HG03139 (cell line): ENCODE results near the gene KEAP1.
A peak's percentile ranks its signal among the peaks of the same experiment; 100 is the strongest.
"Not testable (repeated sequence)": the region's sequence is repeated elsewhere in the genome, so short reads cannot be mapped to it uniquely, and the experiment has no call there.

Experiments used
- ATAC-seq: cut with Tn5 transposase; IDR thresholded peaks from one replicate; pipeline ENCODE4 v1.9.1; 2021; ENCODE audit not compliant: unreplicated experiment

KEAP1 gene

DNA sequence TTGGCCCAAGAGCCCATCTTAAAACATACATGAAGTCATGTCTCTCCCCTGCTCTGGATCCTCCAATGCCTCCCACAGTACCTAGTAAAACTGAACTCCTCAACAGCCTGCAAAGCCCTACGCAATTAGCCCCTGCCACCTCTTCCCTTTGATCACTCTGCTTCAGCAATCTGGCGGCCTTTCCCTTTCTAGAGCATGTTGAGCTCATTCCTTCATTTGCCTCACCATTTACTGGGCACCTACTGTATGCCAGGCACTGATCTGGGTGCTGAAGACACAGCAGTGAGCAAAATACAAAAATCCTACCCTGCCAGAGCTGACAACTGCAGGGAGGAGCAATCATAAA is 2.9 kb downstream of the KEAP1 start:
- ATAC-seq = no peak

DNA sequence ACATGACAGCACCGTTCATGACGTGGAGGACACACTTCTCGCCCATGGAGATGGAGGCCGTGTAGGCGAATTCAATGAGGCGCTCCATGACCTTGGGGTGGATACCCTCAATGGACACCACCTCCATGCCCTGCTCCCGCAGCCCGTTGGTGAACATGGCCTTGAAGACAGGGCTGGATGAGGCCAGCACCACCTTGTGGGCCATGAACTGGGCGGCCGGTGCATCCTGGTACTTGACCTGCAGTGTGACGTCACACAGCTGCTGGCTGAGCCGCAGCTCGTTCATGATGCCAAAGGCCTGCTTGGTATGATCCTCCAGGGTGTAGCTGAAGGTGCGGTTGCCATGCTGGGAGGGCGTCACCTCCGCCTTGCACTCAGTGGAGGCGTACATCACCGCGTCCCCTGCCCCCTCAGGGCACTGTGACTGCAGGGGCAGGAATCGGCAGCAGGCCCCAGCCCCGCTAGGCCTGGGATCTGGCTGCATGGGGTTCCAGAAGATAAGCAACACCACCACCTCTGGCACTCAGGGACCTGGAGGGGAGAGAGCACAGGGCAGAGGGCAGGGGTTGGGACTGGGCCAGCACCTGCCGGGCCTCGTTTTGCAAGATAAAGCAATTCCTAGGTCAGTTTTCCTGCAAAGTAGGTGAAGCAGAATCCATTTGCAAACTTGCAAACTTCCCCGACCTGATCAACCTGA is 3.5 kb downstream of the KEAP1 start:
- no peak for ATAC-seq

DNA sequence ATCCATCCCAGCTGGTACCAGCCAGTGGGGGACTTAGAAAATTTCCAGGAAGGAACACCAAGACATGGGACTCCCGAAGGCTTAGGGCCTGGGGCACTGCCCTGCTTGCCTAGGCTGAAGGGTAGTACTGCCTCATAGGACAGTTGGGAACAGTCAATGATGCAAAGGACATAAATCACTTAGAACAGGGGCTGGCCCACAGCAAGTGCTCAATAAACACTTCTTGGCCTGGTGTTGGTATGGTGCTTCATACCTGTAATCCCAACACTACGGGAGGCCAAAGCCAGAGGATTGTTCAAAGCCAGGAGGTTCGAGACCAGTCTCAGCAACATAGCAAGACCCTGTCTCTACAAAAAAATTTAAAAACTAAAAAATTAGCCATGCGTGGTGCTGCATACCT is 5.8 kb downstream of the KEAP1 start:
- ATAC-seq = no peak

DNA sequence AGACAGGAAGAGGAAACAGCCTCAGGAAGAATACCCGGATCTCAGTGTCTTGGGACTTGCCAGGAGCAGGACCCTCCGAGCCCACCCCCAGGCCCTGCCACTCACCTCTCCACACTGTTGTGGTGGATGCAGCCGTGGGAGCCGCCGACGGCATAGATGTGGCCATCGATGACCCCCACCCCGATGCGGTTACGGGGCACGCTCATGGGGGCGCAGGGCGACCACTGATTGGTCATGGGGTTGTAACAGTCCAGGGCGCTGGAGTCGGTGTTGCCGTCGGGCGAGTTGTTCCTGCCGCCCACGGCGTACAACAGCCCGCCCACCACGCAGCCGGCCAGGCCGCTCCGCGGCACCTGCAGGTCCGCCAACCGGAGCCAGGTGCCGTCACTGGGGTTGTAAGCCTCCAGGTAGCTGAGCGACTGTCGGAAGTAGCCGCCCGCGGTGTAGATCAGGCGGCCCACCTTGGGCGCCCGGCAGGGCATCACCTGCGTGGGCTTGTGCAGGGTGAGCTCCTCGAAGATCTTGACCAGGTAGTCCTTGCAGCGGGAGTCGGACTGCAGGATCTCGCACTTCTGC is 11.6 kb downstream of the KEAP1 start:
- ATAC-seq = no peak

DNA sequence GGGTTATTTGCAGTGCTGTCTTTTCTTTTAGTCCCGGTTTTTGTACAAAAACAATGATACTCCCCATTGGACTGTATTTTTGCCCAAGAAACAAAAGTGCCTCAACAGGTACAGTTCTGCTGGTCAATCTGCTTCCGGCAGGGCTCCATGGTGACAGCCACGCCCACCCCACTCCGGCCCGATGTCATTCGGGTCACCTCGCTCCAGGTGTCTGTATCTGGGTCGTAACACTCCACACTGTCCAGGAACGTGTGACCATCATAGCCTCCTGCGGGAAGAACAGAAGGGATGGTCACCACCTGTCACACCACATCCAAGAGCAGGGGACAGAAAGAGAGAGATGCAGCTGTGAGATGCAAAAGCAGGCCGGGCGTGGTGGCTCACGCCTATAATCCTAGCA is 16.6 kb downstream of the KEAP1 start:
- no peak for ATAC-seq

DNA sequence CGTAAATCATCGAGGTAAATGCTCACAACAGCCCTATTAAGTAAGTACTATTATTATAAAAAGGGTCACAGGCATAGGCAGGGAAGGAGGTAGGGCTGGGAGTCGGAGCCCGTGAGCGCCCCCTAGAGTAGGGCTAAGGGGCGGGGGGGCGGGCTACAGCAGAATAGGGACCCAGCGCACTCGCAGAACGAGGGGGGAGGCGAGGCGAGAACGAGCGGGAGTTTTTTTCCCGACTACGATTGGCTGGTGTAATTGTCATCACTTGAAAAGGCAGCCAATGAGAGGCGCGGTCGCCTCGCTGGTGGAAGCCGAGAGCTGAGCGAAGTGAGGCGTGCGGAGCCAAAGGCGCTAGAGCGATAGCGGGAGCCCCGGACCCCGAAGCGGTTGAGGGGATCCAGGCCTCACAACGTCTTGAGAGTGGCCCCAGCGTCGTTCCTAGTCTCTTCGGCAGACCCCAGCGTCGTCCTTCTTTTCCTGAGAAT is 24.2 kb downstream of the KEAP1 start:
- no peak for ATAC-seq

DNA sequence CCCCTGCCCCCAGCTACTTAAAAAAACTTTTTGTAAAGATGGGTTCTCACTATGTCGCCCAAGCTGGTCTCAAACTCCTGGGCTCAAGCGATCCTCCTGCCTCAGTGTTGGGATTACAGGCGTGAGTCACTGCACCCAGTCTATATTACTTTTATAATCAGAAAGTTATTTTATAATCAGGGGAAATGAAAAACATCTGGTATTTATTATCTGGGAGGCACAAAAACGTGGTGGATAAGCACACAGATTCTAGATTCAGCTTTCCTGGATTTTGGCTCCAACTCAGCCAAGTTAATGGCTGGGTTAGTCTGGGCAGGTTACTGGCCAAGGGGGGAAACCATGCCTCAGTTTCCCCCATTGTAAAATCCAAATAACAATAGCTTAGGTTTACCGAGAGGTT is 24.7 kb downstream of the KEAP1 start:
- ATAC-seq = no peak

DNA sequence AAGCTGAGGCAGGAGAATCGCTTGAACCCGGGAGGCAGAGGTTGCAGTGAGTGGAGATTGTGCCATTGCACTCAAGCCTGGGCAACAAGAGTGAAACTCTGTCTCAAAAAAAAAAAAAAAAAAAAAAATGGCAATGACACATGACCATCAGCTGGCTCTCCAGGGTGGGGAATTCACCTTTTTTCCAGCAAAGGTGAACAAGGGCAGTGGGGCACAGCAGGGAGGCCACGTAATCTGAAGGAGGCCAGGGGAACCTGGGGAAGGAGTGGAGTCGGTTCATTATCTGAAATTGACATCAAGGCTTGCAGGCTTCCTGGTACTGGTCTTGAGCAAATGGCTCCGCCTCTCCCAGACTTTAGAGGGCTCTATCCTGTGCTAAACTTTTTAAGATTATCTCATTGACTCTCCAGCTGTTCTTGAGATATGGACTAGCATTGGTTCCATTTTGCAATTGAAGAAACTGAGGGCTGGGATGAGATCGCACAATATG is 28.1 kb downstream of the KEAP1 start:
- no peak for ATAC-seq

DNA sequence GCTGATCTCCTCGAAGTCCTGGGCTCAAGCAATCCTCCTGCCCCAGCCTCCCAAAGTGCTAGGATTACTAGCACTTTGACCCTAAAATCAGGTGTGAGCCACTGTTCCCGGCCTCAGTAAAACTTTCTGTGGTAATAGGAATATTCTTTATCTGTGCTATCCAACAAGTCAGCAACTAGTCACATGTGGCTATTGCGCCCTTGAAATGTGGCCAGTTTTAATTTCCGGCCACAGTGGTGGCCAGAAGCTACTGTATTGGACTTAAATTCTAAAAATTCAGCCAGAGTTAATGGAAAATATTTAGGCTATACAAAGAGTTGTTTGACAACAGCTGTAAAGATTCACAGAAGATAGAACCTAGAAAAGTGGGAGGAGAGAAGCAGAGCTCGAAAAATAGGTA is 30.0 kb downstream of the KEAP1 start:
- no peak for ATAC-seq

DNA sequence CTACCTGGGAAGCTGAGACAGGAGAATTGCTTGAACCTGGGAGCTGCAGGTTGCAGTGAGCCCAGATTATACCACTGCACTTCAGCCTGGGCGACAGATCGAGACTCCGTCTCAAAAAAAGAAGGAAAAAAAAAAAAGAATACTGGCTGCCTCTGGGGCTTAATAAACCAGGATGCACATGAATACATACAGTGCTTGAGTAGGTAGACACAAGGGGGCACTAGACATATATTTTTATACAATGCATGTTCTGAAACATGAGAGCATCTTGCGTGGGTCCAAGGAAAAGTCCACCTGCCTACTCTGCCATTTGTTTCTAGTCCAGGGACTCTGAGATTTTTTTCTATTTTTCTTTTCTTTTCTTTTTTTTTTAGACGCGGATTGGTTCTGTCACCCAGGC is 31.2 kb downstream of the KEAP1 start:
- ATAC-seq = no peak

DNA sequence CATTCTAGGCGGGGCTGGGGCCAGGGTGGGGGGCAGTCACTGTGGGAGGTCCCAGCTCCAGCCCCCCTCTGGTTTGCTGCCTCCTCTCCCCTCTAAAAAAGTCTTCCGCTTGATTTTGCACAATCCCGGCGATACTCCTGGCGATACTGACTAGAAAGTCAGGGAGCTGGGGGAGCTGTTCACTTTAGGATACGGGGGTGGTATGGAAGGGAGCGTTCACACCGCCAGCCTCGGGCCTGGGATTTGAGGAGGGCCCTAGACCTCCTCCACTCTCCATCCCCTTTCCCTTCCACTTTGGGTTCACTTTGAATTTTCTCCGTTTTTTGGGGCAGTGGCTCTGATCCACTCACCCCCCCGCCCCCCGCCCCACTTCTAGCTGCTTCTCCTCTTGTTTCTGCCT is 35.0 kb downstream of the KEAP1 start:
- no peak for ATAC-seq

DNA sequence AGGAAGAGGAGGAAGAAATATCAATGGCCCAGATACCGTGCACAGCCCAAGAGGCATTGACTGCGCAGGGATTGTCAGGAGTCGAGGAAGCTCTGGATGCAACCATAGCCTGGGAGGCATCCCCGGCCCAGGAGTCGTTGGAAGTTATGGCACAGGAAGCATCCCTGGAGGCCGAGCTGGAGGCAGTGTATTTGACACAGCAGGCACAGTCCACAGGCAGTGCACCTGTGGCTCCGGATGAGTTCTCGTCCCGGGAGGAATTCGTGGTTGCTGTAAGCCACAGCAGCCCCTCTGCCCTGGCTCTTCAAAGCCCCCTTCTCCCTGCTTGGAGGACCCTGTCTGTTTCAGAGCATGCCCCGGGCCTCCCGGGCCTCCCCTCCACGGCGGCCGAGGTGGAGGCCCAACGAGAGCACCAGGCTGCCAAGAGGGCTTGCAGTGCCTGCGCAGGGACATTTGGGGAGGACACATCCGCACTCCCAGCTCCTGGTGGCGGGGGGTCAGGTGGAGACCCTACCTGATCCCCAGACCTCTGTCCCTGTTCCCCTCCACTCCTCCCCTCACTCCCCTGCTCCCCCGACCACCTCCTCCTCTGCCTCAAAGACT is 36.0 kb downstream of the KEAP1 start:
- ATAC-seq = no peak

DNA sequence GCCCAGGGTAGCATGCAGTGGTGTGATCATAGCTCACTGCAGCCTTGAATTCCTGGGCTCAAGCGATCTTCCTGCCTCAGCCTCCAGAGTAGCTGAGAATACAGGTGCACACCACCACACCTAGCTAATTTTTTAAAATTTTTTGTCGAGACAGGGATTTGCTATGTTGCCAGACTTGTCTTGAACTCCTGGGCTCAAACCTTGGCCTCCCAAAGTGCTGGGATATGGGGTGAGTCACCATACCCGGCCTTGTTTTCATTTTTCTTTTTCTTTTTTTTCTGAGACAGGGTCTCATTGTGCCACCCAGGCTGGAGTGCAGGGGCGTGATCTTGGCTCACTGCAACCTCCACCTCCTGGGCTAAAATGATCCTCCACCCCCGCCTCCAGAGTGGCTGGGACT is 38.7 kb downstream of the KEAP1 start:
- no peak for ATAC-seq

DNA sequence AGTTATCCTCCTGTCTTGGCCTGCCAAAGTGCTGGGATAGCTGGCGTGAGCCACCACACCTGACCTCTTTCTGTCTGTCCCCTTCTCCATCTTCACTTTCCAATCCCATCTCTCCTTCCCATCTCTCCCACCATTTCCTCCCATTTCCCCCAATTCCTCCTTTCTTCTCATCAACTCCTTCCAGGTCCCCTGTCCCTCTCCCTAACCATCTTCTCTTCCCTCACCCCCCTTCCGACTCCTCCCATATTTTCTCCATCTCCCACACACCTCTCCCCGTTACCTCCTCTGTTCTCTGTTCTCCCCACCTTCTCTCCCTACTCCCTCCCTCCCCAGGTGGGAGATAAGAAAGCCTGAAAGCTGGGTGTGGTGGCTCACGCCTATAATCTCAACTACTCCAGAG is 40.6 kb downstream of the KEAP1 start:
- no peak for ATAC-seq

DNA sequence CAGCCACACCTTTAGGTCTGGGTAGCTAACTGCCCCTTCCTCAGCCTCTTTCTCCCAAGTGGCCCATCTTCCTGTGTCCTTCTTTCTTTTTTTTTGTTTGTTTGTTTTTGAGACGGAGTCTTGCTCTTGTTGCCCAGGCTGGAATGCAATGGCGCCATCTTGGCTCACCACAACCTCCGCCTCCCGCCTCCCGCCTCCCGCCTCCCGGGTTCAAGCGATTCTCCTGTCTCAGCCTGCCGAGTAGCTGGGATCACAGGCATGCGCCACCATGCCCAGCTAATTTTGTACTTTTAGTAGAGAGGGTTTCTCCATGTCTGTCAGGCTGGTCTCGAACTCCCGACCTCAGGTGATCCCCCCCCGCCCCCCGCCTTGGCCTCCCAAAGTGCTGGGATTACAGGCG is 41.1 kb downstream of the KEAP1 start:
- ATAC-seq = not testable (repeated sequence)

DNA sequence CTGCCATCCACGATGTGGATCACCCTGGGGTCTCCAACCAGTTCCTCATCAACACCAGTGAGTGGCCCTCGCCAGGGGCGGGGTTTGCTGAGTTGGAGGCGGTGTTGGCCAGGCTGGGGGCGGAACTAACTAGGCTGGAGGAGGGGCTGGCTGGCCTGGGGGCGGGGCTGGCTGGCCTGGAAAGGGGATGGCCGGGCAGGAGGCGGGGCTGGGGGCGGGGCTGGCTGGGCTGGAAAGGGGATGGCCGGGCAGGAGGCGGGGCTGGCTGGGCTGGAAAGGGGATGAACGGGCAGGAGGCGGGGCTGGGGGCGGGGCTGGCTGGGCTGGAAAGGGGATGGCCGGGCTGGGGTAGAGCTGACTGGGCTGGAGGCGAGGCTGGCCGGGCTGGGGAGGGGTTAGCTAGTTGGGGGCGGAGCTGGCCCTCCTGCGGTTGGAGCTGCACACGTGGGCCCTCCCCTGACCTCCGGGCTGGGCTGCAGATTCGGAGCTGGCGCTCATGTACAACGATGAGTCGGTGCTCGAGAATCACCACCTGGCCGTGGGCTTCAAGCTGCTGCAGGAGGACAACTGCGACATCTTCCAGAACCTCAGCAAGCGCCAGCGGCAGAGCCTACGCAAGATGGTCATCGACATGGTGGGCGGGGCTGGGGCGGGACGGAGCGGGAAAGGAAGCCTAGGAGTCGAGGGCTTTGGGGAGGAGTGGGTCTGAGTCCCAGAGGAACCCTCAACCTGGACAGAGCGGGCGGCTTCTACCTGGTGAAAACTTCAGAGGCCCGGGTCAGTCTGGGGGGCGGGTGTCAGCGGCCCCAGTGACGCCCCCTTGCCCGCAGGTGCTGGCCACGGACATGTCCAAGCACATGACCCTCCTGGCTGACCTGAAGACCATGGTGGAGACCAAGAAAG is 41.9 kb downstream of the KEAP1 start:
- ATAC-seq = peak; percentile 87

DNA sequence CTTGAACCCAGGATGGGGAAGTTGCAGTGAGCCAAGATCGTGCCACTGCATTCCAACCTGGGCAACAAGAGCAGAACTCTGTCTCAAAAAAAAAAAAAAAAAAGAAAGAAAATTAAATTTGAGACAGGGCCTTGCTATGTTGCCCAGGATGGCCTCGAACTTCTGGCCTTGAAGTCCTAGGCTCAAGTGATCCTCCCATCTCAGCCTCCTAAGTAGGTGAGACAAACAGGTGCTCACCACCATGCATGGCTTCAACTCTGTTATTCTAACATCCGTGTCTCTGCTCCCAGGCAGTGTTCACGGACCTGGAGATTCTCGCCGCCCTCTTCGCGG is 42.5 kb downstream of the KEAP1 start:
- ATAC-seq = no peak

DNA sequence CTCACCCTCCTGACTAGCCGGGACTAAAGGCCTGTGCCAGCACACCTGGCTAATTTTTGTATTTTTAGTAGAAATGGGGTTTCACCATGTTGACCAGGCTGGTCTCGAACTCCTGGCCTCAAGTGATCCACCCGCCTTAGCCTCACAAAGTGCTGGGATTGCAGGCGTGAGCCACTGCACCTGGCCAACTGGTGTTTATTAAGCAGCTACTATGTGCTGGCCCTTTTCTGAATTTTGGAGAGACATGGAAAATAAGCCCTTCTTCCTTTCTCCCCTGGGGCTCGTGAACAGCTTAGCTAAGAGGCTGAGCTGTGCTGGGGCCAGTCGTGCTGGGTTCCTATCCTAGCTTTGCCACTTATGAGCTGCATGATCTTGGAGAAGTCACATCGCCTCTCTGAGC is 44.4 kb downstream of the KEAP1 start:
- not testable (repeated sequence) for ATAC-seq

DNA sequence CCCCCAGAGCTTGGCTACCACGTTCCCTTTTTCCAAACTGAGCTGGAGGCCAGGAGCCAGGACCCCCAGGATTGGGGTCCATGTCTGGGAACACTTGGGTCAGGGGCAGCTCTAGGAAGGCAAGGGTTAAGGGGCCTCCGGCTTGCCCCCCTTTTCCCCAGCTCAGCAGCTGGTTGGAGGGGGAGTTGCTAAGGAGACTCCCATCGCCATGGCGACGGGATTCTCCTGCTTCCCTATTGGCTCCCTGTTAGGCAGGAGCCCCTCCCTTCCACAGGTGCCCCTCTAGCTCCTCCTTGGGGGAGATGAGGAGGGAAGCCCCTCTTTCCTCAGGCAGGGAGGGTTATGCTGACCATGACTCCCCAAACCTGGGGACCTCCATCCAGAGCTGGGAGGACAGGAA is 48.9 kb downstream of the KEAP1 start:
- no peak for ATAC-seq

DNA sequence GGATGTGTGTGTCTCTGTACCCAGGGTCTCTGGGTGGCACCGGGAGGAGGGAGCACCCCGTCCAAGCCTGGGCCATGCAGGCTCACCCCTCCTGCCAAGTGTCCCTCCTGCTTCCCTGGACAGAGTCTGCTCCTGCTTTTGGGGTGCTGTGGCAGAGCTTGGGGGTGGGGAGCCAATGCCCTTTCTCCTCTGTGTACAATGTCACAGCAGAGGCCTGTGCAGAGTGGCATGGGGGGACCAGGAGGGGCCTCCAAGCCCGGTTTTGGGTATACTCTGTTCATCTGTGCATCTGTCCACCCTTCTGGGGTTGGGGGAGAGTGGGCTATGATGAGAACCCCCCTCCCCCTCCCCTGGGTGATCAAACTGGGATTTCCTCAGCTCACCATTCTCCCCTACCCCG is 49.3 kb downstream of the KEAP1 start:
- ATAC-seq = no peak

DNA sequence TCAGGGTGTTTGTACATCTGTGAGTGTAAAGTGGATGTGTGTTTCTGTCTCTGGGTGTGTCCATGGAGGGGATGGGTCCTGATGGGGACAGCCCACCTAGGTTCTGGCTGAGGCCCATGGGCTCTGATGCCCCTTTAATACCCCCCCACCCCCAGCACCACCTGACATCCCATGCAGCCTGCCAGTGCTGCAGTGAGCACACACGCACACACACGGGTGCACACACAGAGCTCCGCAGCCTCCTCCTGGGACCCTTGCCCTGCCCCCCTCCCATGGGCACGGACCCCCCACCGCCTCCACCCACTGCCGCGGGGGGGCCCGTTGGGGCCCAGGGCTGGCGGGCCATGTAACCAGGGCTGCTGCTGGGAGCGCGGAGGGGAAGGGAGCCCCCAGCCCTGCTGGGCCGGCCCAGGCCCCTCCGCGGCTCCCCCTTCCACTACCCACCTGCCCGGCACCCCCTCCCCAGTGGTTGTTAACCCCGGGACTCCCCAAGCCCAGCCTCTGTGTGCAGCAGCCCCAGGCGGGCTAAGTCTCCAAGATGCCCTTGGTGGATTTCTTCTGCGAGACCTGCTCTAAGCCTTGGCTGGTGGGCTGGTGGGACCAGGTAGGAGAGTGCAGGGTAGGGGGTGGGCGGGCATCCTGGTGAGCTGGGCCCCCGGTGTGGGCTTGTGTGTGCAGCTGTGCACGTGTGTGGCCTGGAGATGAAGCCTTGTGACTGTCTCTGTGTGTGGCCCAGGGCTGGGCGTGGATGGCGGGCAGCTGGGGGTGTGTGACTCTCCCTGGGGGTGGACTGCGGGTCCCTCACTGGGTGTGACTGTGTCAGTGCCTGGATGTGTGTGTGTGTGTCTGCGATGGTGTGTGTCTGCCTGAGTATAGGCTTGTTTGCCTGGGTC is 50.2 kb downstream of the KEAP1 start:
- ATAC-seq = no peak
